GM23338 (cell line): ENCODE measurements around the gene KRTAP8-1. TPM values are rescaled to one million over a fixed set of nuclear protein-coding genes. Genes with fewer than 3 reads are reported as not detected.

ENCODE experiments used
- ATAC-seq: fragments of 200-7000 bp; cut with Tn5 transposase; 3 replicates; pipeline ENCODE4 v1.9.1; 2020
- DNase-seq: peaks from one replicate; pipeline ENCODE4 v3.0.0-alpha.2; 2015; ENCODE audit warnings: low spot score
- H2AFZ ChIP-seq: fragments of 200-600 bp; sonication (generic); 2 replicates; pipeline ENCODE4 v1.8.0; 2016; ENCODE audit warnings: antibody characterized with exemption, mild to moderate bottlenecking, moderate library complexity
- H3F3A ChIP-seq: fragments of 200-600 bp; sonication (generic); replicated peaks from 2 replicates; pipeline ENCODE4 v1.8.0; 2017; ENCODE audit warnings: antibody characterized with exemption, mixed run types, low read depth
- H3K27ac ChIP-seq: fragments of 200-600 bp; sonication (generic); 2 replicates; pipeline ENCODE4 v1.6.1; 2016; ENCODE audit warnings: low read depth
- H3K27me3 ChIP-seq: fragments of 200-600 bp; sonication (generic); 2 replicates; pipeline ENCODE4 v1.8.0; 2016; ENCODE audit warnings: mild to moderate bottlenecking, mixed run types, moderate library complexity; ENCODE audit not compliant: insufficient read depth
- H3K36me3 ChIP-seq: fragments of 200-600 bp; sonication (generic); 2 replicates; pipeline ENCODE4 v1.8.0; 2016; ENCODE audit warnings: mild to moderate bottlenecking; ENCODE audit not compliant: insufficient read depth
- H3K4me1 ChIP-seq: fragments of 200-600 bp; sonication (generic); 2 replicates; pipeline ENCODE4 v1.8.0; 2016; ENCODE audit warnings: mild to moderate bottlenecking, moderate library complexity; ENCODE audit not compliant: insufficient read depth
- H3K4me2 ChIP-seq: fragments of 200-600 bp; sonication (generic); 2 replicates; pipeline ENCODE4 v1.7.1; 2017; ENCODE audit warnings: mixed run types
- H3K4me3 ChIP-seq: fragments of 200-600 bp; sonication (generic); 2 replicates; pipeline ENCODE4 v1.6.1; 2016; ENCODE audit warnings: mixed run types
- H3K79me2 ChIP-seq: fragments of 200-600 bp; sonication (generic); replicated peaks from 2 replicates; pipeline ENCODE4 v1.8.0; 2017; ENCODE audit warnings: mild to moderate bottlenecking; ENCODE audit not compliant: insufficient read depth
- H3K9me2 ChIP-seq: fragments of 200-600 bp; sonication (generic); 2 replicates; pipeline ENCODE4 v1.8.0; 2017; ENCODE audit not compliant: insufficient read depth
- H4K20me1 ChIP-seq: fragments of 200-600 bp; sonication (generic); replicated peaks from 2 replicates; pipeline ENCODE4 v1.8.0; 2017; ENCODE audit warnings: mild to moderate bottlenecking; ENCODE audit not compliant: insufficient read depth
- H3K27ac Mint-ChIP-seq: 2 replicates; pipeline ENCODE4 v1.8.0; 2020; ENCODE audit warnings: inconsistent platforms, mild to moderate bottlenecking, moderate library complexity, mixed read lengths
- H3K27me3 Mint-ChIP-seq: 3 replicates; pipeline ENCODE4 v1.8.0; 2022; ENCODE audit warnings: low read depth, mild to moderate bottlenecking, moderate library complexity, mixed read lengths, inconsistent platforms; ENCODE audit not compliant: insufficient read depth, poor library complexity
- H3K36me3 Mint-ChIP-seq: 3 replicates; pipeline ENCODE4 v1.8.0; 2021; ENCODE audit warnings: low read depth, mild to moderate bottlenecking, inconsistent platforms, moderate library complexity, mixed read lengths
- H3K4me1 Mint-ChIP-seq: 3 replicates; pipeline ENCODE4 v1.8.0; 2020; ENCODE audit warnings: mild to moderate bottlenecking, inconsistent platforms, mixed read lengths
- H3K4me3 Mint-ChIP-seq: 3 replicates; pipeline ENCODE4 v1.8.0; 2021; ENCODE audit warnings: moderate library complexity, mild to moderate bottlenecking, inconsistent platforms, mixed read lengths
- H3K9me3 Mint-ChIP-seq: 3 replicates; pipeline ENCODE4 v1.8.0; 2020; ENCODE audit warnings: moderate library complexity, mild to moderate bottlenecking, inconsistent platforms, mixed read lengths
- CREB1 ChIP-seq: fragments of 250-450 bp; sonication (Bioruptor Pico); IDR thresholded peaks from 2 replicates; pipeline ENCODE4 v1.5.0; 2020; ENCODE audit warnings: low read depth, mild to moderate bottlenecking, moderate library complexity
- CTCF ChIP-seq, 2 experiments: fragments of 200-600 bp in 1 of 2; sonication (generic) in 1 of 2; conservative IDR thresholded peaks; 2 replicates each; pipeline versions ENCODE4 v1.5.1 to v1.6.1; 2016 to 2017; ENCODE audit warnings: antibody characterized with exemption in 2 of 2, low read depth in 2 of 2, mild to moderate bottlenecking in 2 of 2, moderate library complexity in 1 of 2
- EZH2 ChIP-seq: fragments of 200-600 bp; sonication (generic); IDR thresholded peaks from one replicate; pipeline ENCODE4 v1.8.0; 2017; ENCODE audit warnings: antibody characterized with exemption, mild to moderate bottlenecking, low read depth; ENCODE audit not compliant: unreplicated experiment
- EZH2phosphoT487 ChIP-seq: fragments of 200-600 bp; sonication (generic); IDR thresholded peaks from one replicate; pipeline ENCODE4 v1.8.1; 2018; ENCODE audit warnings: antibody characterized with exemption; ENCODE audit not compliant: unreplicated experiment
- JUNB ChIP-seq: IDR thresholded peaks from one replicate; pipeline ENCODE4 v1.6.1; 2016; ENCODE audit warnings: antibody characterized with exemption; ENCODE audit not compliant: unreplicated experiment
- NANOG ChIP-seq: IDR thresholded peaks from 2 replicates; pipeline ENCODE4 v1.6.1; 2016; ENCODE audit warnings: antibody characterized with exemption, borderline replicate concordance
- POLR2AphosphoS5 ChIP-seq: IDR thresholded peaks from 2 replicates; pipeline ENCODE4 v1.6.1; 2016; ENCODE audit warnings: antibody characterized with exemption, low read depth
- STAT1 ChIP-seq: IDR thresholded peaks from one replicate; pipeline ENCODE4 v1.6.1; 2016; ENCODE audit warnings: antibody characterized with exemption; ENCODE audit not compliant: unreplicated experiment
- ZNF114 ChIP-seq: fragments of 250-450 bp; sonication (Bioruptor Pico); IDR thresholded peaks from 2 replicates; pipeline ENCODE4 v1.5.0; 2020; ENCODE audit warnings: mild to moderate bottlenecking, moderate library complexity
- ZNF331 ChIP-seq: fragments of 250-450 bp; sonication (Bioruptor Pico); IDR thresholded peaks from 2 replicates; pipeline ENCODE4 v1.5.0; 2020; ENCODE audit warnings: low read depth, mild to moderate bottlenecking, moderate library complexity
- ZNF462 ChIP-seq: fragments of 250-450 bp; sonication (Bioruptor Pico); IDR thresholded peaks from 2 replicates; pipeline ENCODE4 v1.5.0; 2020; ENCODE audit warnings: mild to moderate bottlenecking, moderate library complexity
- polyA plus RNA-seq: library from polyadenylated mRNA; unstranded; fragments of >200 nt; fragmentation: Nextera tagmentation; extraction: Ambion mirVana; gene quantifications from 2 replicates; pipeline ENCODE4 v1.2.1, GENCODE V29; 2016
- total RNA-seq: library from RNA; depleted of rRNA; stranded (reverse); fragments of >200 nt; shearing (Covaris generic); gene quantifications from 2 replicates; pipeline ENCODE4 v1.2.3, GENCODE V29; 2014

Gene KRTAP8-1
- total and polyA plus RNA-seq, 2 experiments from 2014 or later, result not detected

- Histone ChIP-seq H3K9me2 (no peaks in the 10 kb centered on the region), H2AFZ (peak overlapping the region; percentile 17; the same call in 1 of the 2 replicates), H3K27me3 (no peaks in the 10 kb centered on the region), H3K36me3 (no peaks in the 10 kb centered on the region), H3K4me1 (no peaks in the 10 kb centered on the region), H4K20me1 (no peaks in the 10 kb centered on the region), H3K79me2 (no peaks in the 10 kb centered on the region), H3K4me3 (no peak overlapping the region), H3K4me2 (no peak overlapping the region), H3K27ac (no peak overlapping the region), H3F3A (no peaks in the 10 kb centered on the region)
- H3K27me3 Mint-ChIP-seq, result no peaks in the 10 kb centered on the region
- H3K36me3 Mint-ChIP-seq, result no peaks in the 10 kb centered on the region
- no peak overlapping the region for H3K27ac Mint-ChIP-seq
- H3K4me1 Mint-ChIP-seq, result no peaks in the 10 kb centered on the region
- H3K9me3 Mint-ChIP-seq, result no peaks in the 10 kb centered on the region
- ATAC-seq (no peak), DNase-seq (no peak)
- no peak overlapping the region for H3K4me3 Mint-ChIP-seq
- TF ChIP-seq EZH2phosphoT487 (no peak), STAT1 (no peak), CTCF (conservative IDR thresholded peaks at IDR 0.05; ENCODE audit: low read depth in 2 of 2) (no peak), JUNB (no peak)
These were observed 33.8 kb downstream of the KRTAP8-1 start for GRCh38 chr21:30779249-30779648.

- no peak overlapping the region for H3K27ac ChIP-seq
- Mint-ChIP-seq H3K9me3 (no peaks in the 10 kb centered on the region; the same call in 2 of the 3 replicates), H3K36me3 (no peaks in the 10 kb centered on the region), H3K27ac (no peak overlapping the region), H3K4me3 (no peak overlapping the region), H3K4me1 (no peaks in the 10 kb centered on the region), H3K27me3 (no peaks in the 10 kb centered on the region)
- no peaks in the 10 kb centered on the region for H3K9me2 ChIP-seq
- DNase-seq (no peak), ATAC-seq (no peak)
- no peaks in the 10 kb centered on the region for H3K4me1 ChIP-seq
- H3K79me2 ChIP-seq, result no peaks in the 10 kb centered on the region
- no peaks in the 10 kb centered on the region for H3F3A ChIP-seq
- H3K4me2 ChIP-seq, result no peak overlapping the region
- no peak overlapping the region for H3K4me3 ChIP-seq
- no peaks in the 10 kb centered on the region for H4K20me1 ChIP-seq
- H2AFZ ChIP-seq, result no peak overlapping the region
- no peaks in the 10 kb centered on the region for H3K36me3 ChIP-seq
- H3K27me3 ChIP-seq, result no peaks in the 10 kb centered on the region
- no peak for TF ChIP-seq JUNB
- no peak for TF ChIP-seq STAT1
- TF ChIP-seq EZH2, result no peak
- no peak for TF ChIP-seq EZH2phosphoT487
- no peak for TF ChIP-seq POLR2AphosphoS5
- no peak for TF ChIP-seq CTCF (conservative IDR thresholded peaks at IDR 0.05; ENCODE audit: low read depth in 2 of 2)
- no peak for TF ChIP-seq NANOG
- no peak for TF ChIP-seq ZNF462
- no peak for TF ChIP-seq ZNF114 (CRISPR knock-in tag)
- TF ChIP-seq CREB1, result no peak
- TF ChIP-seq ZNF331 (CRISPR knock-in tag), result no peak
These were observed 43.2 kb downstream of the KRTAP8-1 start for GRCh38 chr21:30769724-30770431.
